HCT116 (cell line): ENCODE data around the gene GRAMD4. TPM values are rescaled to one million over a fixed set of nuclear protein-coding genes. Genes with fewer than 3 reads are reported as not detected.

ENCODE experiments used
- ATAC-seq: fragments of 200-7000 bp; cut with Tn5 transposase; 2 replicates; pipeline ENCODE4 v1.9.1; 2020; ENCODE audit warnings: mild to moderate bottlenecking, moderate library complexity
- BruUV-seq: library from RNA; stranded (reverse); fragments of 400-500 nt; replicated peaks from 2 replicates; lab custom pipeline; 2021; lab: Mats Ljungman, UMichigan
- CTCF ChIA-PET: fragments of 300-600 bp; sonication (Branson Sonifier 250); formaldehyde crosslinking; loops from one replicate; lab custom pipeline; 2021; ENCODE audit warnings: antibody characterized with exemption; lab: Charles Lee
- POLR2A ChIA-PET: fragments of 300-600, 350-600 bp; sonication (Branson Sonifier 250); formaldehyde crosslinking; loops from one replicate; lab custom pipeline; 2021; ENCODE audit warnings: antibody characterized with exemption; lab: Charles Lee
- RAD21 ChIA-PET, 2 experiments: fragments of 300-600 bp; sonication (Branson Sonifier 250); formaldehyde crosslinking; loops; one replicate each; lab custom pipeline; 2023; ENCODE audit warnings: low total read pairs in 2 of 2; ENCODE audit not compliant: uncharacterized antibody in 2 of 2, unreplicated experiment in 2 of 2, low non-redundant PET in 1 of 2; lab: Charles Lee
- DNase-seq: peaks from one replicate; pipeline ENCODE4 v3.0.0-alpha.2; 2010; ENCODE audit warnings: low read depth, low spot score
- H2AFZ ChIP-seq: fragments of 200-600 bp; shearing (Covaris generic), sonication (generic); 2 replicates; pipeline ENCODE4 v1.6.1; 2017; ENCODE audit warnings: low read depth, mixed run types, mixed read lengths, antibody characterized with exemption, low read length; ENCODE audit not compliant: poor library complexity, severe bottlenecking
- H3K27ac ChIP-seq: 2 replicates; pipeline ENCODE4 v1.5.1; 2012; ENCODE audit warnings: low read depth, low read length
- H3K27me3 ChIP-seq: fragments of 200-600 bp; sonication (generic); 2 replicates; pipeline ENCODE4 v1.6.1; 2016; ENCODE audit warnings: mixed run types, low read length, mixed read lengths; ENCODE audit not compliant: insufficient read depth
- H3K36me3 ChIP-seq, 2 experiments: fragments of 200-500 bp in 1 of 2; fragments of 200-600 bp in 1 of 2; sonication (Bioruptor generic) in 1 of 2; sonication (generic) in 1 of 2; 2 replicates each; pipeline versions ENCODE4 v1.5.1 to v1.6.1; 2014 to 2016; ENCODE audit warnings: low read length in 2 of 2, inconsistent platforms in 1 of 2, mixed read lengths in 1 of 2, mixed run types in 1 of 2; ENCODE audit not compliant: insufficient read depth in 2 of 2, control insufficient read depth in 1 of 2
- H3K4me1 ChIP-seq, 2 experiments: fragments of 200-600 bp in 1 of 2; sonication (generic) in 1 of 2; 2 replicates each; pipeline versions ENCODE4 v1.5.1 to v1.6.1; 2012 to 2017; ENCODE audit warnings: low read length in 2 of 2, inconsistent platforms in 1 of 2, mild to moderate bottlenecking in 1 of 2, mixed read lengths in 1 of 2, mixed run types in 1 of 2, moderate library complexity in 1 of 2; ENCODE audit not compliant: insufficient read depth in 2 of 2, control insufficient read depth in 1 of 2
- H3K4me2 ChIP-seq: fragments of 200-600 bp; sonication (generic); 2 replicates; pipeline ENCODE4 v1.6.1; 2017; ENCODE audit warnings: mixed run types, low read length, mixed read lengths
- H3K4me3 ChIP-seq, 2 experiments: fragments of 200-600 bp in 1 of 2; sonication (generic) in 1 of 2; replicated peaks in 1 of 2; 2 replicates each; pipeline ENCODE4 v1.5.1; 2011 to 2016; ENCODE audit warnings: low read length in 2 of 2, control low read depth in 1 of 2, low read depth in 1 of 2, mild to moderate bottlenecking in 1 of 2, mixed read lengths in 1 of 2, mixed run types in 1 of 2
- H3K79me2 ChIP-seq: fragments of 200-600 bp; sonication (generic); 2 replicates; pipeline ENCODE4 v1.6.1; 2017; ENCODE audit warnings: mild to moderate bottlenecking, mixed run types, low read length, moderate library complexity, mixed read lengths; ENCODE audit not compliant: insufficient read depth
- H3K9ac ChIP-seq: fragments of 200-600 bp; sonication (generic); 2 replicates; pipeline ENCODE4 v1.6.1; 2016; ENCODE audit warnings: low read length, mixed read lengths
- H3K9me2 ChIP-seq: fragments of 200-600 bp; sonication (generic), shearing (Covaris generic); 2 replicates; pipeline ENCODE4 v1.6.1; 2017; ENCODE audit warnings: mixed run types, mild to moderate bottlenecking, moderate library complexity; ENCODE audit not compliant: insufficient read depth
- H3K9me3 ChIP-seq, 2 experiments: fragments of 200-500 bp in 1 of 2; fragments of 200-600 bp in 1 of 2; sonication (Bioruptor generic) in 1 of 2; sonication (generic) in 1 of 2; 2 replicates each; pipeline ENCODE4 v1.6.1; 2014 to 2017; ENCODE audit warnings: low read length in 2 of 2, mixed read lengths in 2 of 2, inconsistent platforms in 1 of 2, low read depth in 1 of 2, mild to moderate bottlenecking in 1 of 2, mixed run types in 1 of 2, moderate library complexity in 1 of 2; ENCODE audit not compliant: control insufficient read depth in 1 of 2, insufficient read depth in 1 of 2
- H4K20me1 ChIP-seq: fragments of 200-600 bp; sonication (generic), shearing (Covaris generic); 2 replicates; pipeline ENCODE4 v1.6.1; 2017; ENCODE audit warnings: mixed run types, mild to moderate bottlenecking, moderate library complexity; ENCODE audit not compliant: insufficient read depth
- ATF3 ChIP-seq: IDR thresholded peaks from 2 replicates; pipeline ENCODE4 v1.6.1; 2012
- CBX3 ChIP-seq: IDR thresholded peaks from 2 replicates; pipeline ENCODE4 v1.6.1; 2012; ENCODE audit warnings: low read depth
- CTCF ChIP-seq, 3 experiments: fragments of 200-600 bp in 1 of 3; sonication (generic) in 1 of 3; IDR thresholded peaks in 2 of 3; conservative IDR thresholded peaks in 1 of 3; 2 replicates each; pipeline ENCODE4 v1.5.1; 2012 to 2017; ENCODE audit warnings: low read depth in 2 of 3, low read length in 2 of 3, antibody characterized with exemption in 1 of 3, borderline replicate concordance in 1 of 3, control low read depth in 1 of 3, mild to moderate bottlenecking in 1 of 3, mixed read lengths in 1 of 3, mixed run types in 1 of 3, moderate library complexity in 1 of 3; ENCODE audit not compliant: insufficient read depth in 1 of 3
- EGR1 ChIP-seq: IDR thresholded peaks from 2 replicates; pipeline ENCODE4 v1.6.1; 2012; ENCODE audit warnings: low read depth
- ELF1 ChIP-seq: IDR thresholded peaks from 2 replicates; pipeline ENCODE4 v1.6.1; 2012; ENCODE audit warnings: low read depth, borderline replicate concordance
- EZH2phosphoT487 ChIP-seq: fragments of 200-600 bp; IDR thresholded peaks from 2 replicates; pipeline ENCODE4 v1.6.1; 2018; ENCODE audit warnings: antibody characterized with exemption, borderline replicate concordance
- FOSL1 ChIP-seq: IDR thresholded peaks from 2 replicates; pipeline ENCODE4 v1.6.1; 2012; ENCODE audit warnings: low read depth
- JUND ChIP-seq: IDR thresholded peaks from 2 replicates; pipeline ENCODE4 v1.6.1; 2012
- POLR2A ChIP-seq: IDR thresholded peaks from 2 replicates; pipeline ENCODE4 v1.7.0; 2011; ENCODE audit warnings: borderline replicate concordance; ENCODE audit not compliant: insufficient read depth, insufficient read length; ENCODE audit errors: extremely low read depth
- RAD21 ChIP-seq: IDR thresholded peaks from 2 replicates; pipeline ENCODE4 v1.6.1; 2012; ENCODE audit warnings: low read depth, mild to moderate bottlenecking
- SIN3A ChIP-seq: IDR thresholded peaks from 2 replicates; pipeline ENCODE4 v1.6.1; 2012; ENCODE audit warnings: low read depth
- SRF ChIP-seq: IDR thresholded peaks from 2 replicates; pipeline ENCODE4 v1.6.1; 2012; ENCODE audit warnings: low read depth
- TCF7L2 ChIP-seq: IDR thresholded peaks from 2 replicates; pipeline ENCODE4 v1.7.0; 2011; ENCODE audit warnings: borderline replicate concordance, inconsistent platforms; ENCODE audit not compliant: insufficient read depth, insufficient read length; ENCODE audit errors: extremely low read depth
- ZFX ChIP-seq: fragments of 450-650 bp; IDR thresholded peaks from 2 replicates; pipeline ENCODE4 v1.6.1; 2017
- ZNF274 ChIP-seq: fragments of 200-500 bp; sonication (Bioruptor generic); IDR thresholded peaks from 2 replicates; pipeline ENCODE4 v1.6.1; 2014; ENCODE audit warnings: mild to moderate bottlenecking, low read depth, low read length, inconsistent platforms
- intact Hi-C: fragments of 100-400 bp; cut with micrococcal nuclease; formaldehyde crosslinking; loops from 2 replicates; pipeline ENCODE4 v1.10.0; 2022
- total RNA-seq: library from RNA; stranded (reverse); gene quantifications from one replicate; pipeline ENCODE4 v1.2.1, GENCODE V29; 2021; ENCODE audit not compliant: unreplicated experiment
- TF ChIP-seq, protein P1 (sequence below): IDR thresholded peaks from 2 replicates; pipeline ENCODE4 v1.6.1; 2012; ENCODE audit warnings: low read depth
- TF ChIP-seq, protein P2 (sequence below): IDR thresholded peaks from 2 replicates; pipeline ENCODE4 v1.6.1; 2011; ENCODE audit warnings: mild to moderate bottlenecking, low read length, moderate library complexity; ENCODE audit not compliant: insufficient replicate concordance; ENCODE audit errors: extremely low read depth

Gene GRAMD4
- total RNA-seq, 1 experiment from 2014 or later = 25.8 TPM

DNA sequence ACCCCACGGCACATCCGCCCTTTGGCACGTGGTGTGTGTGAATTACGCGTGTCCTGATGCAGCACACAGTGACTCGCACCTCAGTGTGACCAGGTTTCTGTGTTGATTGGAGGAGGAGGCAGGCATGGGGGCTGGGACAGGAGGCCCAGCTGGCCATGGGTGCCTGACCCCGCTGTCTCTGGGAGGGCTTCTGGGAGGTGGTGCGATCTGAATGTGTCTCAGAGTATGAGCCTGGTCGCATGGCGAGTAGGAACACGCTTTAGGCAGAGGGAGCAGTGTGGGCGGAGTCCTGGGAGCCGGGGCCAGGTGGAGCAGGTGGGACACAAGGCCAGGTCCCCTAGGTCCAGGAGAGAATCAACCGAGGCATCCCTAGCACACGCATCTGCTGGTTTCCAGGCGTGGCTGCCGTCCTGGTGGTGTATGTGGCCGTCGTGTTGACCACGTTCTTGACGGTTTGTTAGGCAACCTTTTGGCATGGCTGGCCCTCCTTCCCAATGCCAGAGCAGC is 5.7 kb downstream of the GRAMD4 start:
- no peak overlapping the region for H2AFZ ChIP-seq
- H3K9ac ChIP-seq = no peak overlapping the region
- ChIA-PET POLR2A (no interaction called here), CTCF (no interaction called here), RAD21 (no interaction called here)
- ATAC-seq (no peak), DNase-seq (no peak)
- no TSS peak for BruUV-seq
- H4K20me1 ChIP-seq = no peaks in the 10 kb centered on the region
- H3K4me2 ChIP-seq = no peak overlapping the region
- TF ChIP-seq ATF3 (no peak), SRF (no peak), FOSL1 (no peak), JUND (no peak), ELF1 (no peak), ZNF274 (no peak), POLR2A (no peak), CBX3 (no peak), SIN3A (no peak), RAD21 (no peak), CTCF (IDR thresholded peaks at IDR 0.05 in 2 of 3, conservative IDR thresholded peaks at IDR 0.05 in 1 of 3; ENCODE audit: borderline replicate concordance in 1 of 3, insufficient read depth in 1 of 3, low read depth in 2 of 3, low read length in 2 of 3) (no peak), TCF7L2 (no peak), EGR1 (no peak), ZFX (no peak), EZH2phosphoT487 (no peak)
- TF ChIP-seq, protein P1, sequence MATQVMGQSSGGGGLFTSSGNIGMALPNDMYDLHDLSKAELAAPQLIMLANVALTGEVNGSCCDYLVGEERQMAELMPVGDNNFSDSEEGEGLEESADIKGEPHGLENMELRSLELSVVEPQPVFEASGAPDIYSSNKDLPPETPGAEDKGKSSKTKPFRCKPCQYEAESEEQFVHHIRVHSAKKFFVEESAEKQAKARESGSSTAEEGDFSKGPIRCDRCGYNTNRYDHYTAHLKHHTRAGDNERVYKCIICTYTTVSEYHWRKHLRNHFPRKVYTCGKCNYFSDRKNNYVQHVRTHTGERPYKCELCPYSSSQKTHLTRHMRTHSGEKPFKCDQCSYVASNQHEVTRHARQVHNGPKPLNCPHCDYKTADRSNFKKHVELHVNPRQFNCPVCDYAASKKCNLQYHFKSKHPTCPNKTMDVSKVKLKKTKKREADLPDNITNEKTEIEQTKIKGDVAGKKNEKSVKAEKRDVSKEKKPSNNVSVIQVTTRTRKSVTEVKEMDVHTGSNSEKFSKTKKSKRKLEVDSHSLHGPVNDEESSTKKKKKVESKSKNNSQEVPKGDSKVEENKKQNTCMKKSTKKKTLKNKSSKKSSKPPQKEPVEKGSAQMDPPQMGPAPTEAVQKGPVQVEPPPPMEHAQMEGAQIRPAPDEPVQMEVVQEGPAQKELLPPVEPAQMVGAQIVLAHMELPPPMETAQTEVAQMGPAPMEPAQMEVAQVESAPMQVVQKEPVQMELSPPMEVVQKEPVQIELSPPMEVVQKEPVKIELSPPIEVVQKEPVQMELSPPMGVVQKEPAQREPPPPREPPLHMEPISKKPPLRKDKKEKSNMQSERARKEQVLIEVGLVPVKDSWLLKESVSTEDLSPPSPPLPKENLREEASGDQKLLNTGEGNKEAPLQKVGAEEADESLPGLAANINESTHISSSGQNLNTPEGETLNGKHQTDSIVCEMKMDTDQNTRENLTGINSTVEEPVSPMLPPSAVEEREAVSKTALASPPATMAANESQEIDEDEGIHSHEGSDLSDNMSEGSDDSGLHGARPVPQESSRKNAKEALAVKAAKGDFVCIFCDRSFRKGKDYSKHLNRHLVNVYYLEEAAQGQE = no peak
- TF ChIP-seq, protein P2, sequence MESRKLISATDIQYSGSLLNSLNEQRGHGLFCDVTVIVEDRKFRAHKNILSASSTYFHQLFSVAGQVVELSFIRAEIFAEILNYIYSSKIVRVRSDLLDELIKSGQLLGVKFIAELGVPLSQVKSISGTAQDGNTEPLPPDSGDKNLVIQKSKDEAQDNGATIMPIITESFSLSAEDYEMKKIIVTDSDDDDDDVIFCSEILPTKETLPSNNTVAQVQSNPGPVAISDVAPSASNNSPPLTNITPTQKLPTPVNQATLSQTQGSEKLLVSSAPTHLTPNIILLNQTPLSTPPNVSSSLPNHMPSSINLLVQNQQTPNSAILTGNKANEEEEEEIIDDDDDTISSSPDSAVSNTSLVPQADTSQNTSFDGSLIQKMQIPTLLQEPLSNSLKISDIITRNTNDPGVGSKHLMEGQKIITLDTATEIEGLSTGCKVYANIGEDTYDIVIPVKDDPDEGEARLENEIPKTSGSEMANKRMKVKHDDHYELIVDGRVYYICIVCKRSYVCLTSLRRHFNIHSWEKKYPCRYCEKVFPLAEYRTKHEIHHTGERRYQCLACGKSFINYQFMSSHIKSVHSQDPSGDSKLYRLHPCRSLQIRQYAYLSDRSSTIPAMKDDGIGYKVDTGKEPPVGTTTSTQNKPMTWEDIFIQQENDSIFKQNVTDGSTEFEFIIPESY = no peak
- H3K79me2 ChIP-seq = no peaks in the 10 kb centered on the region
- no peaks in the 10 kb centered on the region for H3K27me3 ChIP-seq
- H3K9me2 ChIP-seq = no peaks in the 10 kb centered on the region
- no peak overlapping the region for H3K27ac ChIP-seq
- H3K9me3 ChIP-seq = no peaks in the 10 kb centered on the region
- H3K4me3 ChIP-seq = no peak overlapping the region
- intact Hi-C loops = no loop called here
- H3K4me1 ChIP-seq = peaks cover 0 to 4% of the 10 kb centered on the region in 2 experiments; a peak in 1 of 4 replicates
- no peaks in the 10 kb centered on the region for H3K36me3 ChIP-seq
